ENCODE results near the gene TMEFF2.

The TMEFF2 gene

DNA sequence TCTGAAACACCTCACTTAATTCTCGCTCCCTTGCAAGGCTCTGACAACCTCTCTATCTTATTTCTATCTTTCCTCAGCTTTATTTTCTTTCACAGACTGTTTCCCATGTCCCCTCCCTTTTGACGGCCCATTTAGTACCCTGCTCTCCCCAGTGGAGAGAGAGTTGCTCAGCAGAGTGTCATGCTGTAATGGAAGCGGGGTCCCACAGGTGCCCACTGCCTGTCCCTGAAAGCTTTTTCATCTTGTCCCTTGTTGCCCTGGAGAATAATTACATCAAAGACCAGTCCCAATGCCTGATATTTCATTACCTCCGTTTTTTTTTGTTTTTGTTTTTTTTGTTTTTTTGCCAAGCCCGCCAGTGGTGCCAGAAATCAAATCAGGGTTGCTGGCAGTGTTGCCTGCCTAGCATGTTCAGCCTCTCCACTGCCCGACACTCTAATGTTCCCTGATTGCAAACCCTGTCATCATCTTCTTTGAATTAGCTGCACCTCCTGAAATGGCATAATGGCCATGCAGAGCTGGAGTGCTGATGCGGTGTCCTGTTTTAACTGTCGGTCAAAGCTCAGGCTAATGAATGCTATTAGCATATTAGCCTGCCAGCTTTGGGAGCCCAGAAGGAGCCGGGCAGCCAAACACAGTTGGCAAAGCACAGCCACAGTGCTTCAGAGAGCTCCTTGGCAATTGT, 276.6 kb downstream of the TMEFF2 start (continued):
- TF ChIP-seq, protein P1, sequence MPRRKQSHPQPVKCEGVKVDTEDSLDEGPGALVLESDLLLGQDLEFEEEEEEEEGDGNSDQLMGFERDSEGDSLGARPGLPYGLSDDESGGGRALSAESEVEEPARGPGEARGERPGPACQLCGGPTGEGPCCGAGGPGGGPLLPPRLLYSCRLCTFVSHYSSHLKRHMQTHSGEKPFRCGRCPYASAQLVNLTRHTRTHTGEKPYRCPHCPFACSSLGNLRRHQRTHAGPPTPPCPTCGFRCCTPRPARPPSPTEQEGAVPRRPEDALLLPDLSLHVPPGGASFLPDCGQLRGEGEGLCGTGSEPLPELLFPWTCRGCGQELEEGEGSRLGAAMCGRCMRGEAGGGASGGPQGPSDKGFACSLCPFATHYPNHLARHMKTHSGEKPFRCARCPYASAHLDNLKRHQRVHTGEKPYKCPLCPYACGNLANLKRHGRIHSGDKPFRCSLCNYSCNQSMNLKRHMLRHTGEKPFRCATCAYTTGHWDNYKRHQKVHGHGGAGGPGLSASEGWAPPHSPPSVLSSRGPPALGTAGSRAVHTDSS (tag by site-specific recombination; IDR thresholded peaks at IDR 0.05): no peak
- TF ChIP-seq ZNF561 (tag by site-specific recombination; IDR thresholded peaks at IDR 0.05; ENCODE audit: borderline replicate concordance): no peak
- no peak for TF ChIP-seq SETDB1 (IDR thresholded peaks at IDR 0.05; ENCODE audit: insufficient read length, low read length)
- no peak for TF ChIP-seq IKZF3 (tag by site-specific recombination; IDR thresholded peaks at IDR 0.05)
- no peak for TF ChIP-seq ZNF747 (tag by site-specific recombination; IDR thresholded peaks at IDR 0.05)

DNA sequence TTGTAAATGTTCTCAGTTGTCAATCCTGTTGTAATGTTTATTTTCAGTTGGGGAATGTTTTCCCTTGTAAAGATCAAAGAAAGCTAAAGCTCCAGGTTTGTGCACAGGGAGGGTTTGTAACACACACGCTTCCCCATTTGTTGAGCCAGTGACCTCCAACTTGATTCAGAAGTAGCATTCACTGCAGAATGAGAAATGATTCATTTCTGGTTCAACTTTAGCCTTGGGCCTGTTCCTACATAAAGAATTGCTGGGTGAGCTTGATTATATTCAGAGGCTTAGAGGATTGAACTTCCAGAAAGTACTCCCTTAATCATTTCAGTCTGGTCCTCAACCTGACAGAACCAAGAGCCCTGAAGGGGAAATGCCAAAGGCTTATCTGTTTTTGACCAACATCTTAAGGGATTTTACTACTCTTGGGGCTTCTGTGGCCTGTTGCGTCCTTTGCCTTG, 277.3 kb downstream of the TMEFF2 start:
- Histone ChIP-seq H3K9me3 (ENCODE audit: control insufficient read depth, insufficient read depth, low read depth, low read length) (no peaks in the 10 kb centered on the region), H3K36me3 (ENCODE audit: control insufficient read depth in 2 of 2, insufficient read depth in 1 of 2, low read length in 2 of 2) (no peaks in the 10 kb centered on the region), H3K27ac (ENCODE audit: extremely low read depth, low read depth, low read length) (no peak overlapping the region), H3K4me3 (ENCODE audit: low read depth, low read length) (no peak overlapping the region), H3K4me1 (ENCODE audit: control insufficient read depth, insufficient read depth, low read length) (0 out of 2 replicates have a peak, but pooled peaks cover 2% of the 10 kb centered on the region)
- TF ChIP-seq ZNF777 (tag by site-specific recombination; IDR thresholded peaks at IDR 0.05; ENCODE audit: borderline replicate concordance): no peak
- no peak for TF ChIP-seq KLF16 (tag by site-specific recombination; IDR thresholded peaks at IDR 0.05)
- TF ChIP-seq, protein P2, sequence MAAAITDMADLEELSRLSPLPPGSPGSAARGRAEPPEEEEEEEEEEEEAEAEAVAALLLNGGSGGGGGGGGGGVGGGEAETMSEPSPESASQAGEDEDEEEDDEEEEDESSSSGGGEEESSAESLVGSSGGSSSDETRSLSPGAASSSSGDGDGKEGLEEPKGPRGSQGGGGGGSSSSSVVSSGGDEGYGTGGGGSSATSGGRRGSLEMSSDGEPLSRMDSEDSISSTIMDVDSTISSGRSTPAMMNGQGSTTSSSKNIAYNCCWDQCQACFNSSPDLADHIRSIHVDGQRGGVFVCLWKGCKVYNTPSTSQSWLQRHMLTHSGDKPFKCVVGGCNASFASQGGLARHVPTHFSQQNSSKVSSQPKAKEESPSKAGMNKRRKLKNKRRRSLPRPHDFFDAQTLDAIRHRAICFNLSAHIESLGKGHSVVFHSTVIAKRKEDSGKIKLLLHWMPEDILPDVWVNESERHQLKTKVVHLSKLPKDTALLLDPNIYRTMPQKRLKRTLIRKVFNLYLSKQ (tag by site-specific recombination; IDR thresholded peaks at IDR 0.05; ENCODE audit: borderline replicate concordance): no peak
- no peak for TF ChIP-seq ZNF274 (IDR thresholded peaks at IDR 0.05; ENCODE audit: low read length)
- TF ChIP-seq ZNF274 (tag by site-specific recombination; IDR thresholded peaks at IDR 0.05; ENCODE audit: borderline replicate concordance): no peak
- ChIA-PET CTCF (interaction anchor here (0.7 kb wide), 1 partner anchor 48 kb away, joined by 3 read pairs; no protein-coding TSS in a partner anchor), POLR2A (no interaction called here)

DNA sequence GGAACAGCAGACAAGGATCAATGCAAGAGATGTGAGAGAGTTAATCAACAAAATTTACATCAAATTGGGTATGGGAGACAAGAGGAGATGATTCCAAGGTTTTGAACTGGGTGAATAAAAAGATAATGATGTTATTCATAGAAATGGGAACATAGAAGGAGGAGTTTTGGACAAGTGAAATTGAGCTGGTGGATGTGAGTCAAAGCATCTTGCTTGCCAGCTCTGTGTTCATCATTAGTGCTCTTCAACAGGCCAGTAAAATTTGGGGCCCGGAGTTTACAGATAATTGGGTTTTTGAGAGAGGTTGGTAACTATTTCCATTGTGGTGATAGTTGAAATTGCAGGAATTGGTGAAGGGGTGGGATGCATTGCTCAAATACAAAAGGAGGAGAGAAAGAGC, 277.9 kb downstream of the TMEFF2 start:
- no peak overlapping the region for H3K27ac ChIP-seq (ENCODE audit: extremely low read depth, low read depth, low read length)
- TF ChIP-seq ZNF768 (tag by site-specific recombination; IDR thresholded peaks at IDR 0.05) (no peak), ZNF837 (tag by site-specific recombination; IDR thresholded peaks at IDR 0.05) (no peak), ZNF214 (tag by site-specific recombination; IDR thresholded peaks at IDR 0.05; ENCODE audit: borderline replicate concordance) (no peak), ZNF623 (tag by site-specific recombination; IDR thresholded peaks at IDR 0.05) (no peak), BCL11B (tag by site-specific recombination; IDR thresholded peaks at IDR 0.05; ENCODE audit: low read depth) (no peak), EGR2 (tag by site-specific recombination; IDR thresholded peaks at IDR 0.05; ENCODE audit: low read depth) (no peak), ZFP41 (tag by site-specific recombination; IDR thresholded peaks at IDR 0.05; ENCODE audit: borderline replicate concordance) (no peak), ZNF302 (tag by site-specific recombination; IDR thresholded peaks at IDR 0.05; ENCODE audit: low read depth) (no peak), ZFHX2 (tag by site-specific recombination; conservative IDR thresholded peaks at IDR 0.05) (no peak), ZNF366 (tag by site-specific recombination; conservative IDR thresholded peaks at IDR 0.05) (no peak), ZNF140 (tag by site-specific recombination; IDR thresholded peaks at IDR 0.05) (no peak), ZNF112 (tag by site-specific recombination; IDR thresholded peaks at IDR 0.05) (no peak), ZNF76 (tag by site-specific recombination; IDR thresholded peaks at IDR 0.05; ENCODE audit: borderline replicate concordance, low read depth) (no peak), GLIS1 (tag by site-specific recombination; IDR thresholded peaks at IDR 0.05) (no peak)
- TF ChIP-seq, protein P3, sequence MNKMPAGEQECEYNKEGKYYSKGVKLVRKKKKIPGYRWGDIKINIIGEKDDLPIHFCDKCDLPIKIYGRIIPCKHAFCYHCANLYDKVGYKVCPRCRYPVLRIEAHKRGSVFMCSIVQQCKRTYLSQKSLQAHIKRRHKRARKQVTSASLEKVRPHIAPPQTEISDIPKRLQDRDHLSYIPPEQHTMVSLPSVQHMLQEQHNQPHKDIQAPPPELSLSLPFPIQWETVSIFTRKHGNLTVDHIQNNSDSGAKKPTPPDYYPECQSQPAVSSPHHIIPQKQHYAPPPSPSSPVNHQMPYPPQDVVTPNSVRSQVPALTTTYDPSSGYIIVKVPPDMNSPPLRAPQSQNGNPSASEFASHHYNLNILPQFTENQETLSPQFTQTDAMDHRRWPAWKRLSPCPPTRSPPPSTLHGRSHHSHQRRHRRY (tag by site-specific recombination; IDR thresholded peaks at IDR 0.05): no peak
- no peaks in the 10 kb centered on the region for H3K9me3 ChIP-seq (ENCODE audit: control insufficient read depth, insufficient read depth, low read depth, low read length)
- H3K4me1 ChIP-seq (ENCODE audit: control insufficient read depth, insufficient read depth, low read length): 0 out of 2 replicates have a peak, but pooled peaks cover 2% of the 10 kb centered on the region
- H3K4me3 ChIP-seq (ENCODE audit: low read depth, low read length): no peak overlapping the region
- ChIA-PET CTCF (interaction anchor here (0.5 kb wide), 1 partner anchor 443 kb away, joined by 3 read pairs; no protein-coding TSS in a partner anchor), POLR2A (no interaction called here)
- H3K36me3 ChIP-seq (ENCODE audit: control insufficient read depth in 2 of 2, insufficient read depth in 1 of 2, low read length in 2 of 2): no peaks in the 10 kb centered on the region

All from HEK293 (cell line).